ENCODE measurements around the gene NPBWR2. TPM values are rescaled to one million over a fixed set of nuclear protein-coding genes. Genes with fewer than 3 reads are reported as not detected.

Gene NPBWR2
- total and polyA plus RNA-seq, 9 of the 15 experiments (the other 6 are each of a cell fraction or from before 2014, with no cell fraction given) = not detected

DNA sequence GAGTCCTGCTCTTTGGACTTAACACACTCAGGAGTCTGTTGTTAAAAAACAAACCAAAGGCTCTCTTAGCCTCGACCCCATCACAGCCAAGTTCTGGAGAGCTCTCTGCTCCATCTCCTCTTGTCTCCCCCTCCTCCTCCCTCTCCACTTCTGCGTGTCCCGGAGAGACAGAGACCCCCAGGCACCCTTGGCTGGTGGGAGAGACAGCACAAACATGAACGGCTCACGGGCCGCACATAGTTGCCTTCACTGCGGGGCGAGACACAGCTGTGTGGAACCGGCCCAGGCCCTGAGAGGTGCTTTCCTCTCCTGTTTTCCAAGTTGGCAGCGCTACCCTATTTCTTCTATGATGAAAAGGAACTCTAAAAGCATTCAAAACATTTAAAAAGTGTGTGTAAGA is 33.6 kb upstream of the NPBWR2 start:
- POLR2A ChIA-PET = interaction anchor here (0.6 to 1.1 kb wide), 3 partner anchors 11 to 19 kb away, joined by 3 read pairs; no protein-coding TSS in a partner anchor
- TF ChIP-seq ZC3H8 (IDR thresholded peaks at IDR 0.05) (no peak), KDM4B (IDR thresholded peaks at IDR 0.05; ENCODE audit: borderline replicate concordance in 2 of 2, low read depth in 1 of 2) (no peak), HNRNPH1 (optimal IDR thresholded peaks at IDR 0.05; ENCODE audit: low read depth, low read length) (no peak), ARID1B (IDR thresholded peaks at IDR 0.05) (no peak), ZNF77 (CRISPR knock-in tag; IDR thresholded peaks at IDR 0.05) (no peak), ZNF717 (CRISPR knock-in tag; IDR thresholded peaks at IDR 0.05) (no peak), FOXA1 (IDR thresholded peaks at IDR 0.05; ENCODE audit: borderline replicate concordance) (no peak), HSF4 (CRISPR knock-in tag; IDR thresholded peaks at IDR 0.05; ENCODE audit: borderline replicate concordance) (no peak), LEF1 (IDR thresholded peaks at IDR 0.05) (no peak)
- TF ChIP-seq, protein P1, sequence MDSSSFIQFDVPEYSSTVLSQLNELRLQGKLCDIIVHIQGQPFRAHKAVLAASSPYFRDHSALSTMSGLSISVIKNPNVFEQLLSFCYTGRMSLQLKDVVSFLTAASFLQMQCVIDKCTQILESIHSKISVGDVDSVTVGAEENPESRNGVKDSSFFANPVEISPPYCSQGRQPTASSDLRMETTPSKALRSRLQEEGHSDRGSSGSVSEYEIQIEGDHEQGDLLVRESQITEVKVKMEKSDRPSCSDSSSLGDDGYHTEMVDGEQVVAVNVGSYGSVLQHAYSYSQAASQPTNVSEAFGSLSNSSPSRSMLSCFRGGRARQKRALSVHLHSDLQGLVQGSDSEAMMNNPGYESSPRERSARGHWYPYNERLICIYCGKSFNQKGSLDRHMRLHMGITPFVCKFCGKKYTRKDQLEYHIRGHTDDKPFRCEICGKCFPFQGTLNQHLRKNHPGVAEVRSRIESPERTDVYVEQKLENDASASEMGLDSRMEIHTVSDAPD (CRISPR knock-in tag; IDR thresholded peaks at IDR 0.05) = no peak
- TF ChIP-seq, protein P2, sequence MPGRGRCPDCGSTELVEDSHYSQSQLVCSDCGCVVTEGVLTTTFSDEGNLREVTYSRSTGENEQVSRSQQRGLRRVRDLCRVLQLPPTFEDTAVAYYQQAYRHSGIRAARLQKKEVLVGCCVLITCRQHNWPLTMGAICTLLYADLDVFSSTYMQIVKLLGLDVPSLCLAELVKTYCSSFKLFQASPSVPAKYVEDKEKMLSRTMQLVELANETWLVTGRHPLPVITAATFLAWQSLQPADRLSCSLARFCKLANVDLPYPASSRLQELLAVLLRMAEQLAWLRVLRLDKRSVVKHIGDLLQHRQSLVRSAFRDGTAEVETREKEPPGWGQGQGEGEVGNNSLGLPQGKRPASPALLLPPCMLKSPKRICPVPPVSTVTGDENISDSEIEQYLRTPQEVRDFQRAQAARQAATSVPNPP (IDR thresholded peaks at IDR 0.05; ENCODE audit: borderline replicate concordance, insufficient read depth, insufficient read length) = no peak
- TF ChIP-seq, protein P3, sequence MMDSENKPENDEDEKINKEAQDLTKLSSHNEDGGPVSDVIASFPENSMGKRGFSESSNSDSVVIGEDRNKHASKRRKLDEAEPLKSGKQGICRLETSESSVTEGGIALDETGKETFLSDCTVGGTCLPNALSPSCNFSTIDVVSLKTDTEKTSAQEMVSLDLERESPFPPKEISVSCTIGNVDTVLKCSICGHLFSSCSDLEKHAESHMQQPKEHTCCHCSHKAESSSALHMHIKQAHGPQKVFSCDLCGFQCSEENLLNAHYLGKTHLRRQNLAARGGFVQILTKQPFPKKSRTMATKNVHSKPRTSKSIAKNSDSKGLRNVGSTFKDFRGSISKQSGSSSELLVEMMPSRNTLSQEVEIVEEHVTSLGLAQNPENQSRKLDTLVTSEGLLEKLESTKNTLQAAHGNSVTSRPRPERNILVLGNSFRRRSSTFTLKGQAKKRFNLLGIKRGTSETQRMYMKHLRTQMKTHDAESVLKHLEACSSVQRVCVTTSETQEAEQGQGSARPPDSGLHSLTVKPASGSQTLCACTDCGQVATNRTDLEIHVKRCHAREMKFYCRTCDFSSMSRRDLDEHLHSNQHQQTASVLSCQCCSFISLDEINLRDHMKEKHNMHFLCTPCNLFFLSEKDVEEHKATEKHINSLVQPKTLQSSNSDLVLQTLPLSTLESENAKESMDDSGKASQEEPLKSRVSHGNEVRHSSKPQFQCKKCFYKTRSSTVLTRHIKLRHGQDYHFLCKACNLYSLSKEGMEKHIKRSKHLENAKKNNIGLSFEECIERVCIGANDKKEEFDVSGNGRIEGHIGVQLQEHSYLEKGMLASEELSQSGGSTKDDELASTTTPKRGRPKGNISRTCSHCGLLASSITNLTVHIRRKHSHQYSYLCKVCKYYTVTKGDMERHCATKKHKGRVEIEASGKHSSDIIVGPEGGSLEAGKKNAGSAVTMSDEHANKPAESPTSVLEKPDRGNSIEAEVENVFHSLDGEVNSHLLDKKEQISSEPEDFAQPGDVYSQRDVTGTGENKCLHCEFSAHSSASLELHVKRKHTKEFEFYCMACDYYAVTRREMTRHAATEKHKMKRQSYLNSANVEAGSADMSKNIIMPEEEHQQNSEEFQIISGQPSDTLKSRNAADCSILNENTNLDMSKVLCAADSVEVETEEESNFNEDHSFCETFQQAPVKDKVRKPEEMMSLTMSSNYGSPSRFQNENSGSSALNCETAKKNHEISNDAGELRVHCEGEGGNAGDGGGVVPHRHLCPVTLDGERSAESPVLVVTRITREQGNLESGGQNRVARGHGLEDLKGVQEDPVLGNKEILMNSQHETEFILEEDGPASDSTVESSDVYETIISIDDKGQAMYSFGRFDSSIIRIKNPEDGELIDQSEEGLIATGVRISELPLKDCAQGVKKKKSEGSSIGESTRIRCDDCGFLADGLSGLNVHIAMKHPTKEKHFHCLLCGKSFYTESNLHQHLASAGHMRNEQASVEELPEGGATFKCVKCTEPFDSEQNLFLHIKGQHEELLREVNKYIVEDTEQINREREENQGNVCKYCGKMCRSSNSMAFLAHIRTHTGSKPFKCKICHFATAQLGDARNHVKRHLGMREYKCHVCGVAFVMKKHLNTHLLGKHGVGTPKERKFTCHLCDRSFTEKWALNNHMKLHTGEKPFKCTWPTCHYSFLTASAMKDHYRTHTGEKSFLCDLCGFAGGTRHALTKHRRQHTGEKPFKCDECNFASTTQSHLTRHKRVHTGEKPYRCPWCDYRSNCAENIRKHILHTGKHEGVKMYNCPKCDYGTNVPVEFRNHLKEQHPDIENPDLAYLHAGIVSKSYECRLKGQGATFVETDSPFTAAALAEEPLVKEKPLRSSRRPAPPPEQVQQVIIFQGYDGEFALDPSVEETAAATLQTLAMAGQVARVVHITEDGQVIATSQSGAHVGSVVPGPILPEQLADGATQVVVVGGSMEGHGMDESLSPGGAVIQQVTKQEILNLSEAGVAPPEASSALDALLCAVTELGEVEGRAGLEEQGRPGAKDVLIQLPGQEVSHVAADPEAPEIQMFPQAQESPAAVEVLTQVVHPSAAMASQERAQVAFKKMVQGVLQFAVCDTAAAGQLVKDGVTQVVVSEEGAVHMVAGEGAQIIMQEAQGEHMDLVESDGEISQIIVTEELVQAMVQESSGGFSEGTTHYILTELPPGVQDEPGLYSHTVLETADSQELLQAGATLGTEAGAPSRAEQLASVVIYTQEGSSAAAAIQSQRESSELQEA (IDR thresholded peaks at IDR 0.05; ENCODE audit: low read depth) = no peak

More for the DNA sequence above, 33.6 kb upstream of the NPBWR2 start:
- intact Hi-C loops (cut with micrococcal nuclease) = no loop called here
- Histone ChIP-seq H3K9ac (ENCODE audit: insufficient read depth in 1 of 2, low read depth in 2 of 2, low read length in 2 of 2) (no peak overlapping the region), H3K27ac (ENCODE audit: extremely low read depth, low read depth, low read length) (no peak overlapping the region), H3K4me3 (no peak overlapping the region), H2AFZ (ENCODE audit: low read depth, low read length) (no peak overlapping the region), H3K9me1 (ENCODE audit: control insufficient read depth, insufficient read depth, low read length) (no peaks in the 10 kb centered on the region), H3K4me1 (replicated peaks in 1 of 2; ENCODE audit: control insufficient read depth in 2 of 2, insufficient read depth in 2 of 2, low read length in 2 of 2) (no peaks in the 10 kb centered on the region), H4K20me1 (replicated peaks; ENCODE audit: control insufficient read depth, insufficient read depth, low read length) (no peaks in the 10 kb centered on the region), H3K27me3 (ENCODE audit: control insufficient read depth in 2 of 2, insufficient read depth in 2 of 2, low read length in 2 of 2) (peaks cover 17 to 59% of the 10 kb centered on the region in 2 experiments; a peak in 4 of 5 replicates), H3K36me3 (ENCODE audit: control insufficient read depth, insufficient read depth, low read length) (no peaks in the 10 kb centered on the region), H3K4me2 (ENCODE audit: insufficient read depth, low read length) (no peak overlapping the region), H3K79me2 (ENCODE audit: control insufficient read depth, insufficient read depth, low read length) (no peaks in the 10 kb centered on the region), H3K9me3 (replicated peaks; ENCODE audit: control insufficient read depth, insufficient read depth, low read depth, low read length) (peaks cover 16% of the 10 kb centered on the region)
- in situ Hi-C loops (cut with MboI) = no loop called here
- FAIRE-seq = no peak
- 1% methylated on average over 10 of the region's 10 CpGs for WGBS (ENCODE audit: insufficient coverage, low coverage, missing lambda C conversion rate)
- DNase-seq (ENCODE audit: extremely low read depth in 1 of 4, low spot score in 3 of 4) = no peak
- ATAC-seq = no peak
- BruUV-seq (replicated peaks) = no TSS peak
- CTCF ChIA-PET (ENCODE audit: low intra/inter-chr PET ratio) = no interaction called here
